Limb (tissue), 2 donors: Measurements from ENCODE around the gene MTA1.

Source experiments
- DNase-seq, 2 donors: peaks; one replicate each; pipeline ENCODE4 v3.0.0-alpha.2; 2016; ENCODE audit errors: extremely low spot score in 2 of 2

Gene MTA1

DNA sequence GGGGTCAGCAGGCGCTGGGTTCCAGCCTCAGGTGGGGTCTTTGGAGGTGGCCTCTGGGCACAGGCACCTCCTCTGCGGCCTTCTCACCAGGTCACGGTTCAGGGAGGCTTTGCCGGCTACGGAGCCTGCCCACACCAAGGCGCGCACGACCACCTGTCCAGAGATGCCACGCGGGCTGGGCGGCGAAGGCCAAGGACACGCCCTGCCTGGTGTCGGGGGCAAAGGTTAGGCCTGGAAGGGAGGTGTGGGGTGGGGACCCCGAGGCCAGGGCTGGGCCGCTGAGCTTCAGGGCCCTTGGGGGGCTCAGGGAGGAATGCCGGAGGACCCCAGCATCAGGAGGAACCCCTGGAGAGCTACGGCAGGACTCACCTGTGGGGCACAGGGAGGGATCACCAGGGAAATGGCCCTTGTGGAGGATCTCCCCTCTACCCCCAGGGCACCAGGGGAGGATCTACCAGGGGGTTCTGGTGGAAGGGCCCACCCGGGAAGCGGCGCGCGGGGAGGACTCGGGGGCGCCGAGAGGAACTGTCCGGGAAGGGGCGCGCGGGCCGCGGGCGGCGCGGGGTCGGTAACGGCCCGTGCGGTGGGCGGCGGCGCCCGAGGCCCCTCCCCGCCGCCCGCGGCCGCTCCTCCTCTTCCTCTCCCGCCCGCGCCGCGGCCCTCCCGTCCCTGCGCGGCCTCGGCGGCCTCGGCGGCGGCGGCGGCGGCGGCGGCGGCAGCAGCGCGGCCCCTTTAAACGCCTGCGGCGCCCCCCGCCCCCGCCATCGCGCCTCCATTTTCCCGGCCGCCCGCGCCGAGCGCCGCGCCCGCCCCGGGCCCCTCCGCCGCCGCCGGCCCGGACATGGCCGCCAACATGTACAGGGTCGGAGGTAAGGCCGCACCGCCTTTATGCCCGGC, at the start of gene MTA1:
TSS of gene MTA1 (plus strand) at position 633 of the 897 bp plus-strand sequence. CDS start at position 842, 209 bp downstream.
- DNase-seq, result no peak

DNA sequence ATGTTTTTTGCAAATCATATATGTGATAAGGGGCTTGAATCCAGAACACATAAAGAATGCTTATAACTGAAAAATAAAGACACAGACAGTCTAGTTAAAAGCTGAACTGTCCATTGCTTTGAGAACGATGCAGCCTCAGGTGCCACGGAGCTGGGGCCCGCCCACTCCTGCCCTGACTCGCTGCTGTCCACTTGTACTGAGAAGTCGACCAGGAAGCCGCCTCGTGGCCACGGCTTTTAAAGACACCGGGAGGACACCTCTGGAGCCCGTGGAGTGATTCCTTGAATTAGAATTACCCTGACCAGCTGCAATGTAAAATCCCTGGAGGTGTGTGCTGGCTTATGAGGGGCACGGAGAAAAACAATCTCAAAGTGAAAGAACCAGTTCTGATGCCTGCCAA, 45.2 kb upstream of the MTA1 start:
- DNase-seq, result no peak

DNA sequence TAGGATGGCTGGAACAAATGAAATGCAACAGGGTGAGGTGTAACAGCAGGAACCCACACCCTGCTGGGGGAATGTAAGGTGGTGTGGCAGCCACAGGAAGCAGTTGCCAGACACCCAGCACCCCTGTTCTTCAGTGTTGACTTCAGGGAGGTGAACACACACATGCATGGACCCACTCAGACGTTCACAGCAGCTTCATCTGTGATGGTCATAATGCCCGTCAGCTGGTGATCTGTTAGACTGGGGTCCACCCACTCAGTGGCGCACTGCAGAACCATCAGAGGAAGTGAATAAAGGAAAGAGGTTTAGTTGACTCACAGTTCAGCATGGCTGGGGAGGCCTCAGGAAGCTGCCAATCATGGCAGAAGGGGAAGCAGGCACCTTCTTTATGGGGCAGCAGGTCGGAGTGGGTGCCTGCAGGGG, 44.0 kb upstream of the MTA1 start:
- no peak for DNase-seq

DNA sequence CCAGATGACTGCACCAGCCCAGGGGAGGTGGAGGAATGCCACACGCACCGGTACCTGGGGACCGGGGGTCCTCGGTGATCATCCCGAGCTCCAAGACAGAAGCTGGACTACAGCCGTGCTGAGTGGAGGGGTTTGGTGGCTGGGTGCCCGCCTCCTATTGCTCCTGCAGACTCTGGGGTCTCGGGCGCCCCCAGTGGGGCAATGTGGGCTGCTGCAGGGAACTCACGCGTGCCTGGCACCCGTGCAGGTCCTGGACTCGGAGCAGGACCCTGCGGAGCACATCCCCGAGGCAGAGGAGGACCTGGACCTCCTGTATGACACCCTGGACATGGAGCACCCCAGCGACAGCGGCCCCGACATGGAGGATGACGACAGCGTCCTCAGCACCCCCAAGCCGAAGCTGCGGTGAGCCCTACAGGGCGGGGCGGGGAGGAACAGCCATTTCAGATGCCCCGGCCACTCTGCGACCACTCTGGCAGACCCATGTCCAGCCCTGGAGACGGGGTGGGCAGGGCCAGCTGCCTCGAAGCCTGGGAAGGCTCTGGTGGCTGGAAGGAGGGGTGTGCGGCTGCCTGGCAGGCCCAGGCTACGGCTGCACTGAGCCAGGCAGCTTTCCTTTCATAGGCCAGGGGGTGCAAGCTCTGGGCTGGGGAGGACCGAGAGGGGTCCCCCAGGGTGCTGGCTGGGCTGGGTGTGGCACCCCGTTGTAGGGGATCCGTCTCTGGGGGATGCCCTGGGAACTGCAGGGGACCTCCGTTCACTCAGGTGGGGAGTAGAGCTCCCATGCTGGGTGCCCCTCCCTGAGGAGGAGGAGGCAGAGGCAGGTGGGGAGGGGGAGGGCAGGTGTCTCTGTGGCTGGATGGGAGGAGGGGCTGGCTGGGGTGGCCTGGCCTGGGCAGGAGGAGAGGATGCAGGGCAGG, 42.8 kb upstream of the MTA1 start:
- DNase-seq, result no peak

DNA sequence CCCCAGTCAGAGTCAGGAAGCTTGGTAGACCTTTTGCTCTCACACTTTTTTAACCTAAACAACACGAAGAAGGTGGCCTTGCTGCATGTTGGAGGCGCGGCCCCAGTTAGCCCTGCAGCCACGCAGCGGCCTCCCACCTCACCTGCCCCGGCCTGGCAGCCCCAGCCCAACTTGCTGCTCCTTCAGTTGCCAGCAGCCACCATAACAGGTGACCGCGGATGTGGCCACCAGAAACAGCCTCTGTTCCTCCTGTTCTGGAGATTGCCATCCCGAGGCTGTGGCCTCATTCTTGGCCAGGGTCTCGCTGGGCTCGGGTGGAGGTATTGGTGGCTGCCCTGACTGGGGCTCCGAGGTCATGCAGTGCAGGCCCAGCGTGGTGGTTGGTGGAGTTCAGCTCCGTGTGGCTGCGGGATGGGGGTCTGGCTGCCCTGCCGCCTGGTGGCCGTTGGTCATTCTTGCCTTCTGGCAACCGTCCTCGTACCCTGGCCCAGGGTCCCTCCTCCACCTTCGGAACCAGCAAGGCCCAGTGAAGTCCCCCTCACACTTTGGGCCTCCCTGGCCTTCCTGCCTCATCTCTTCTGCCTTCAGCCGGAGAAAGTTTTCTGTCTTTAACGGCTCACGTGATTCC, 42.0 kb upstream of the MTA1 start:
- DNase-seq, result no peak

DNA sequence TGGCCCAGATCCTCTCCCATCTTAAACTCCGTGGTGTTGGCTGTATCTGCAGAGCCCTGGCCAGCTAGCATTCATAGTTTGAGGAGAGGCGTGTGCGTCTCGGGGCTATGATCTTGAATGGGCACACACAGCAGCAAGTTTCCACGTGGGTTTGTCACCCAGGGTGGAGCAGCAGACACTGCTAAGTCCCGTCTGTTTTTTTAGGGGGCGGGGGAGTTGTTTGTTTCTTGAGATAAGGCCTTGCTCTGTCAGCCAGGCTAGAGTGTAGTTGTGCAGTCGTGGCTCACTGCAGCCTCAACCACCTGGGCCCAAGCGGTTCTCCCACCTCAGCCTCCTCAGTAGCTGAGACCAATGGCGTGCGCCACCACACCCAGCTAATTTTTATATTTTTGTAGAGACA, 41.4 kb upstream of the MTA1 start:
- no peak for DNase-seq

DNA sequence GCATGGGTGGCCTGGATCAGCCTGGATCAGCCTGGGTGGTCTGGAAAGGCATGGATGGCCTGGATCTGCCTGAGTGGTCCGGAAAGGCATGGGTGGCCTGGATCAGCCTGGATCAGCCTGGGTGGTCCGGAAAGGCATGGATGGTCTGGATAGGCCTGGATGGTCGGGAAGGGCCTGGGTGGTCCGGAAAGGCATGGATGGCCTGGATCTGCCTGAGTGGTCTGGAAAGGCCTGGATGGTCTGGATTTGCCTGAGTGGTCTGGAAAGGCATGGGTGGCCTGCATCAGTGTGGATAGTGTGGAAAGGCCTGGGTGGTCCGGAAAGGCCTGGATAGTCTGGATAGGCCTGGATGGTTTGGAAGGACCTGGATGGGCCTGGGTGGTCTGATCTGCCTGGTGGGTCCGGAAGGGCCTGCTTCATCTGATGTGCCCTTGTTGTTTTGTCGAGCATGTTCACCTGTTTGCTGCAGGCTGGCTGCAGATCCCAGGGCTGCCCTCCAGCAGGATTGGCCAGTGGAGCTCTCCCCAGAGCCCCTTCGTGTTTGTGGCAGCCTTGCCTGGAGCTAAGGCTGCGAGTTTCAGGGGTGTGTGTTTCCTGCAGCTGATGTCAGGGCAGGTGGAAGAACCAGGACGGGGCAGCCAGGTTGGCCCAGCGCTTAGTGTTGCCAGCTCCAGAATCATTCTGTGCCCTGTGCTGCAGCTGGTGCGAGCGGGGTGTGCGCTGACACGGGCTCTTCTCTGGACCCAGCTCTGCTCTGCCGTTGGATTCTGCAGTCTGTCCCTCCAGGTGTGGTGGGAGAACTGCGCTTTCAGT, 40.5 kb upstream of the MTA1 start:
- DNase-seq, result no peak

DNA sequence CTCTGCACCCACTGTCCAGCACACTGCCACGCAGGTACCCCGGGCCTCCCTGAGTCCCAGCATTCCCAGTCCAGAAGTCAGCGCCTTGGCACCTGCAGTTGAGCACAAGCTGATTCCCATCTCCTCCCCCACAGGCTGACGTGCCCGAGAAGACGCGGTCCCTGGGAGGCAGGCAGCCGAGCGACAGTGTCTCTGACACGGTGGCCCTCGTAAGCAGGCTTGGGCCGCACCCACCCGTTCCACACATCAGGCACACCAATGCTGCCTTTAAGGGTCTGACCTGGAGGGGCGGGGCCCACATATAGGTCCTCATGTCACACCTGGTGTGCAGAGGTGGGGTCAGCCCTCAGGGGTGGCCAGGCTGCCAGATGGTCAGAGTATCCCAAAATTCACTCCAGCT, 39.7 kb upstream of the MTA1 start:
- no peak for DNase-seq

DNA sequence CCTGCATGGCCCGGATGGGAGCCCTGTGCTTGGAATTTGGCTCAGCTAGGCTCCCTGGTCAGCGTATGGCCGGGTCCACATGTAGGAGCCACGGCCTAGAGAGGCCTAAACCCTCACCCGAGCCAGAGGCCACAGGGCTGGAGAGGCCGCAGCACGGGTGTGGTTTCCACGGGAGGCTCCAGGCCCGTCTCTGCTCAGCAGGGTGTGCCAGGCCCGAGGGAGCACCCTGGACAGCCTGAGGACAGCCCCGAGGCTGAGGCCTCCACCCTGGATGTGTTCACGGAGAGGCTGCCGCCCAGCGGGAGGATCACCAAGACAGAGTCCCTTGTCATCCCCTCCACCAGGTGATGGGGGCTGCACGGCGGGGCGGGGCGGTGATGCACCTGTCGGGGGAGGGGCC, 38.9 kb upstream of the MTA1 start:
- no peak for DNase-seq

DNA sequence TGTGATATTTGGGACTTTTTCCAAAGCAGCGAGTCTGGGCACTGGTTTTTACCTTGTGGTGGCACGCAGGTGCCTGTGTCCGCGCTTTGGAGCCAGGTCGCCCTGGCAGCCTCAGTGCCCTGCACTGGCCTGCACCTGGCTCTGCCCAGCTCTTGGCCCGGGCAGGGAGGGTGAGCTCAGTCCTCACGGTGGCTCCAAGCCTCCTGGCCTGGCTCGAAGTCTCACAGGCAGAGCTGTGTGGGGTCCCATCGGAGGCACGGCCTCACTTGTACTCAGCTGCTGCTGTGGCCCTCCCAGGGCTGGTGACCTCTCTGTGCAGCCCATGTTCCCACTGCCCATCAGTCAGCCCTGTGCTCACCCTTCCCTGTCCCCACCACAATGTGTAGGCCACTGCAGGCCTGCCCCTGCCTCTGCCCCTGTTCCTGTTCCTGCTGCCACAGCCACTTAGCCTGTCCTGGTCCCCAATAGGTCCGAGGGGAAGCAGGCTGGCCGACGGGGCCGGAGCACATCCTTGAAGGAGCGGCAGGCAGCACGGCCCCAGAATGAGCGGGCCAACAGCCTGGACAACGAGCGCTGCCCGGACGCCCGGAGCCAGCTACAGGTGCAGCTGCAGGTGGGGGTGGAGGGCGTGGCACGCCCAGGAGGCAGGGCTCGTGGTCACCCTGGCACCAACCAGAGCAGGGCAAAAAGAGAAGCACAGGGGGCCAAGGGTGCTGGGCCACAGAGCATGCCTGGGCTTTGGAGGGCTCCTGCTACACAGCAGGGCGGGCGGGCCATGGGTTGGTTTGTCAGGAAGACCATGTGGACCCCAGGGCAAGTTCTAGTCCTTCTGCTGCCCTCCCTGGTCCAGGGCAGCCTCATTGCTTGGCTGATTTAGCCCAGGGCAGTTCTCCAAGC, 37.9 kb upstream of the MTA1 start:
- peak in 1 of 2 donors; percentile 26 for DNase-seq

DNA sequence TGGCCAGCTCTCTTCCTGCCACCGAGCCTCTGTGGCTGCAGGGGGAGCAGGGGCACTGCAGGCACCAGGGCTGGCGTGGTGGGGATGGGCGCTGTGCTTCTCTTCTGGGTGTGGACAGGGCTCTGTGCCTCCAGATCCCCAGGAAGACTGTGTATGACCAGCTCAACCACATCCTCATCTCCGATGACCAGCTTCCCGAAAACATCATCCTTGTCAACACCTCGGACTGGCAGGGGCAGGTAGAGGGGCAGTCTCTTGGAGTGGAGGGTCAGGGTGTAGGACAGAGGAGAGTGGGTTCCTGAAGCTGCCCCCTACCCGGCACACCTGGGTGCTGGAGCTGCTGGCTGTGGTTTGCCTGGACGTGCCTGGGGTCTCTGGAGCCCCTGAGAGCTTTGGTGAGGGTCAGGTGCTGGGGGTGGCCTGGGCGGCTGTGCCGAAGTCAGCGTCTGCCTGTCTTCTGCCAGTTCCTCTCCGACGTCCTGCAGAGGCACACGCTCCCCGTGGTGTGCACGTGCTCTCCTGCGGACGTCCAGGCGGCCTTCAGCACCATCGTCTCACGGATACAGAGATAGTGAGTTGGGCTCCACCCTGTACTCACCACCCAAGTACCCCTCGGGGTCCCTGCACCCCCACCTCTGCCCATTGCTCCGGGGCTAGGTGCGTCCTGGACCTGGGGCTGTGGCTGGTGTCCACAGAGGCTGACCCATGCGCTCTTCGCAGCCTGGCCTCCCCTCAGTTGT, 37.1 kb upstream of the MTA1 start:
- DNase-seq, result peak in 1 of 2 donors; percentile 23

DNA sequence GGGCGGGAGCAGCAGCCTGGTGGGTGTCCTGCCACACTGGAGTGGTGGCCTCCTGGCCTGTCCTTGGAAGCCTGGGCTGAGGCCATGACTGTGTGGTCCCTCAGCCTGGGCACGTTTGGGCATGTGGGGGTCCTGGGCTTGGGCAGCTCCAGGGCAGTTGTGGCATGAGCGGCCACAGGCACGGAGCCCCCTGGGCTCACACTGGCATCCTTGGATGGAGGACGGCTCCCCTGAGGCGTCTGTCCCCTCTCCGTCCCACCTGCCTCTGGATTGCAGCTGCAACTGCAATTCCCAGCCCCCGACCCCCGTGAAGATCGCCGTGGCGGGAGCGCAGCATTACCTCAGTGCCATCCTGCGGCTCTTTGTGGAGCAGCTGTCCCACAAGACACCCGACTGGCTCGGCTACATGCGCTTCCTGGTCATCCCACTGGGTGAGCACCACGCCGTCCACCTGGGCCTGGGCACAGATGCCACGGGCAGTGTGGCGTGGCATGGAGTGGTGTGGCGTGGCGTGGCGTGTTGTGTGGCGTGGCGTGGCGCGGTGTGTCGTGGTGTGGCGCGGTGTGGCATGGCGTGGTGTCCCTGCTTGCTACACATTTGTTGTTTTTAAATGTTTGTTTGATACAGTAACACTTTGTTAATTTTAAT, 36.4 kb upstream of the MTA1 start:
- peak in 1 of 2 donors; percentile 21 for DNase-seq

DNA sequence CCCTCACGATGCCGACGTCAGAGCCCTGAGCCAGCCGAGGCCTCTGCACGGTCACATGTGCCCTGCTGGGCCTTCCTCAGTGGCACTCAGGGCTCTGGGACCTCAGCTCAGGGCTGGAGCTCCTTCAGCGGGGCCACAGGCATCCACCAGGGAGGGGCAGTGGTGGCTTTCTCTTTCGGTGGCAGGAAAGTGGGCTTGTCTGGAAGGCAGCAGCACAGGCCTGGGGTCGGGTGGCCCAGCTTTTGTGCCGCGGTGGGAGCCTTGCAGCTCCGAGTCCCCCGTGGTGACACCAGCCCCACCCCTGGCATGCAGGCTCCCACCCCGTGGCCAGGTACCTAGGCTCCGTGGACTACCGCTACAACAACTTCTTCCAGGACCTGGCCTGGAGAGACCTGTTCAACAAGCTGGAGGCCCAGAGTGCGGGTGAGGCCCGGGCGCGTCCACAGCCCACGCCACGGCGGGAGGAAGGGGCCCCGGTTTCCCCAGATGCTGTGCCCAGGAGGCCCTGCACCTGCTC, 35.5 kb upstream of the MTA1 start:
- peak in 1 of 2 donors; percentile 19 for DNase-seq

DNA sequence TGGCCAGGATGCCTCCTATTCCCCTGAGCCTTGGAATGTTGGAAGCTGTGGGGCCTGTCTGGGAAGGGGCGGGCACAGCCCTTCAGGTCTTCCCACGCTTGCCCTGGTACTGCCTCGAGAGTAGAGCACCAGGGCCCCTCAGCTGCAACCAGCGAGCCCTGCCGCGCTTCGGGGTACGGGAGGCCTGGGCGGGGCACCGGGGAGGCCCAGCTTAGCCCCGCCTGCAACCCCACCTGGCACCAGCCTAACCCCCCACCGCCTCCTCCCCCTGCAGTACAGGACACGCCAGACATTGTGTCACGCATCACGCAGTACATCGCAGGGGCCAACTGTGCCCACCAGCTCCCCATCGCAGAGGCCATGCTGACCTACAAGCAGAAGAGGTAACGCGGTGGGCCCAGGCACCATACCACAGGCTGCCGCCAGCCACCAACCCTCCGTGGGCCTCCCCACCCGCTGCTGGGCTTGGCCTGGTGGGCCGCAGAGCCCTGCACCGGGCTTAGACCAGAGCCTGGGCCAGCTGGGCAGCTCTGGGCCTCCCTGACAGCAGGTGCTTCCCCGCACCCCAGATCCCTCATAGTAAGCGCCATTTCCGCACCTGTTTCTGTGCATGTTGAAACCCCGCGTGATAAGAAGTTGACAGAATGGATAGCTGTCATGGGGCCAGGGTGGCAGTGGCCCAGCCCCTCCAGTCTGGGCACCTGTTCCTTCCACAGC, 34.9 kb upstream of the MTA1 start:
- peak in 1 of 2 donors; percentile 26 for DNase-seq

DNA sequence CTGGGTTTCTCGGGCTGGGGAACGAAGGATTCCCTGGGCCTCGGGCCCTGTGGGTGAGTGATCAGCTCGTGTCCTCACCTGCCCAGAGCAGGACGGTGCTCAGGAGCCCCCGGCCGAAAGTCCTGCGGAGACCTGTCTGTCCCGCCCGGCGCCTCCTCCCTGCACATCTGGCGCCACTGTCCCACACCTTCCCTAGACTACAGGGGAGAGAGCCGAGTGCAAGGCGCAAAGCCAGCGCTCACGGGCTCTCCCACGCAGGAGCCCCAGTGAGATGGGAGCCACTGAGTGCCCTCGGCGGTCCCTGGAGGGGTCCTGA, 34.3 kb upstream of the MTA1 start:
- no peak for DNase-seq

DNA sequence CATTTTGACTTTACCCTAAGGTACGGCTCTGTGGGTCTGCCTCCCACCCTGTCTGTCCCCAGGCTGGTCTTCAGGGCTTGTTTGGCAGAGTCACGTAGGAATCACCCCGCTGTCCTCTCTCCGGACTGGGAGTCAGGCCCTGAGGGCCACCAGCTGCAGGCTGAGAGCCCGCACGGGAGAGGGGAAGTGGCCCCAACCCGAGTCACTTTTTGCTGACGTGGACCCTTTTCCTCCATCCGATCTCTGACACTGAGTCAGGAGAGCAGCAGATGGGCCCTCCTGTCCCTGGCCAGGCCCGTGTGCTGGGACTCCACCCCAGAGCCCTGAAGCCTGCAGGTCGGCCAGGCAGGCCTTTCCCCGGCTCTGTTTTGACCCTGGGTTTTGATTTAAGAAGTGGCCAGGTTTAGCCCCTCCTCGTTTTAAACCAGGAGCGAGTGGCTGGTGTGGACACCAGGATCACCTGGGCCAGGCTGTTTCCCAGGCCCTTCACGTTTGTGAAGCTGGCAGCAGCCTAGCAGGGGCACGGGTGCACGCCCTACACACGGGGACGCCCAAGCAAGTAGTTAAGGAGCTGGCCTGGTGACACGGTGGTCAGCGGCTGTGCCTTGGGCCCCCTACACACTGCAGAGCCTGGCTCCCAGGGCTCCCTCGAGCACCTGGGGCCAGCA, 33.8 kb upstream of the MTA1 start:
- DNase-seq, result no peak
